ENCODE measurements around the gene SYP.

DNA sequence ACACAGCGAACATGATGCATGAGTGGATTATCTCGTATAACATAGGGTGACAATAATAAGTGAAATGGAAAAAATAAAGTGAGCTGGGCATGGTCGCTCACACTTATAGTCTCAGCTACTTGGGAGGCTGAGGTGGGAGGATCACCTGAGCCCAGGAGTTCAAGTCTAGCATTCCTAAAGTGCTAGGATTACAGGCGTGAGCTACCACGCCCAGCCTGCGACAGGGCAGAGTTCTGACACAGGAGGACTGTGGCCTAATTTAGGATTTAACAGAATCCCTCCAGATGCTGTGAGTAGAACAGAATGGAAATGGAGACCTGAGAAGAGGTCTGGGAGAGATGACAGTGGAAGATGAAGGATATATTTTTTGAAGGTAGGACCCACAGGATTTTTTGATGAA, 10.4 kb downstream of the SYP start:
- TF ChIP-seq, protein P1, sequence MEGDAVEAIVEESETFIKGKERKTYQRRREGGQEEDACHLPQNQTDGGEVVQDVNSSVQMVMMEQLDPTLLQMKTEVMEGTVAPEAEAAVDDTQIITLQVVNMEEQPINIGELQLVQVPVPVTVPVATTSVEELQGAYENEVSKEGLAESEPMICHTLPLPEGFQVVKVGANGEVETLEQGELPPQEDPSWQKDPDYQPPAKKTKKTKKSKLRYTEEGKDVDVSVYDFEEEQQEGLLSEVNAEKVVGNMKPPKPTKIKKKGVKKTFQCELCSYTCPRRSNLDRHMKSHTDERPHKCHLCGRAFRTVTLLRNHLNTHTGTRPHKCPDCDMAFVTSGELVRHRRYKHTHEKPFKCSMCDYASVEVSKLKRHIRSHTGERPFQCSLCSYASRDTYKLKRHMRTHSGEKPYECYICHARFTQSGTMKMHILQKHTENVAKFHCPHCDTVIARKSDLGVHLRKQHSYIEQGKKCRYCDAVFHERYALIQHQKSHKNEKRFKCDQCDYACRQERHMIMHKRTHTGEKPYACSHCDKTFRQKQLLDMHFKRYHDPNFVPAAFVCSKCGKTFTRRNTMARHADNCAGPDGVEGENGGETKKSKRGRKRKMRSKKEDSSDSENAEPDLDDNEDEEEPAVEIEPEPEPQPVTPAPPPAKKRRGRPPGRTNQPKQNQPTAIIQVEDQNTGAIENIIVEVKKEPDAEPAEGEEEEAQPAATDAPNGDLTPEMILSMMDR (IDR thresholded peaks at IDR 0.05; ENCODE audit: insufficient read depth, low read depth, low read length): no peak
- TF ChIP-seq EZH2 (IDR thresholded peaks at IDR 0.05; ENCODE audit: insufficient read depth, low read length): no peak
